HepG2 (cell line): ENCODE measurements around the gene TNS4. TPM values are rescaled to one million over a fixed set of nuclear protein-coding genes. Genes with fewer than 3 reads are reported as not detected.

ENCODE experiments used
- ATAC-seq: fragments of 200-7000 bp; cut with Tn5 transposase; 3 replicates; pipeline ENCODE4 v1.9.1; 2020; ENCODE audit warnings: mild to moderate bottlenecking, moderate library complexity
- BruUV-seq: library from RNA; stranded (reverse); fragments of 400-500 nt; replicated peaks from 2 replicates; lab custom pipeline; 2021; lab: Mats Ljungman, UMichigan
- CTCF ChIA-PET: fragments of 300-600 bp; formaldehyde crosslinking; extraction: SDS; loops from one replicate; lab custom pipeline; 2021; ENCODE audit warnings: low total read pairs, inconsistent platforms, low intra/inter-chr PET ratio; lab: Yijun Ruan, JAX
- POLR2A ChIA-PET: fragments of 350-600 bp; sonication (Branson Sonifier 250); formaldehyde crosslinking; loops from one replicate; lab custom pipeline; 2020; ENCODE audit warnings: antibody characterized with exemption, inconsistent platforms; lab: Yijun Ruan, JAX
- DNase-seq: peaks from one replicate; pipeline ENCODE4 v3.0.0-alpha.2; 2015; ENCODE audit warnings: low spot score
- FAIRE-seq: peaks from 3 replicates; lab custom pipeline; 2011; peaks lifted over from hg19 to GRCh38; lab: Jason Lieb, UNC
- H2AFZ ChIP-seq: one replicate; pipeline ENCODE4 v1.6.1; 2011; ENCODE audit warnings: low read length, inconsistent platforms
- H3K27ac ChIP-seq: fragments of 300-600 bp; 3 replicates; pipeline ENCODE4 v1.8.0; 2011; ENCODE audit warnings: mixed run types, mild to moderate bottlenecking, mixed read lengths, low read length, inconsistent platforms; ENCODE audit not compliant: insufficient read depth; ENCODE audit errors: extremely low read length
- H3K27me3 ChIP-seq, 2 experiments: fragments of 200-600 bp in 1 of 2; 2 replicates in 1 of 2; 3 replicates in 1 of 2; pipeline versions ENCODE4 v1.6.0 to v1.8.0; 2011; ENCODE audit warnings: low read length in 2 of 2, mild to moderate bottlenecking in 2 of 2, moderate library complexity in 2 of 2, inconsistent platforms in 1 of 2; ENCODE audit not compliant: insufficient read depth in 2 of 2, control insufficient read depth in 1 of 2
- H3K36me3 ChIP-seq, 2 experiments: fragments of 200-600 bp in 1 of 2; replicated peaks in 1 of 2; 2 replicates in 1 of 2; 3 replicates in 1 of 2; pipeline versions ENCODE4 v1.5.1 to v1.8.0; 2011; ENCODE audit warnings: low read length in 2 of 2, inconsistent platforms in 1 of 2; ENCODE audit not compliant: insufficient read depth in 2 of 2, control insufficient read depth in 1 of 2
- H3K4me1 ChIP-seq: 2 replicates; pipeline ENCODE4 v1.5.1; 2012; ENCODE audit warnings: low read length, inconsistent platforms; ENCODE audit not compliant: insufficient read depth
- H3K4me2 ChIP-seq: 2 replicates; pipeline ENCODE4 v1.6.0; 2011; ENCODE audit warnings: low read depth, low read length, inconsistent platforms
- H3K4me3 ChIP-seq, 3 experiments: fragments of 200-600 bp in 1 of 3; sonication (generic), shearing (Covaris generic) in 1 of 3; replicated peaks in 1 of 3; 2 replicates each; pipeline ENCODE4 v1.5.1; 2011 to 2016; ENCODE audit warnings: low read length in 3 of 3, inconsistent platforms in 2 of 3, low read depth in 2 of 3, mild to moderate bottlenecking in 2 of 3, control low read depth in 1 of 3, mixed read lengths in 1 of 3; ENCODE audit not compliant: insufficient read depth in 1 of 3
- H3K79me2 ChIP-seq: one replicate; pipeline ENCODE4 v1.6.1; 2011; ENCODE audit warnings: low read length, inconsistent platforms; ENCODE audit not compliant: insufficient read depth
- H3K9ac ChIP-seq: 2 replicates; pipeline ENCODE4 v1.6.0; 2011; ENCODE audit warnings: mild to moderate bottlenecking, low read depth, low read length, inconsistent platforms; ENCODE audit not compliant: insufficient read depth
- H3K9me3 ChIP-seq: 2 replicates; pipeline ENCODE4 v1.5.1; 2012; ENCODE audit warnings: mild to moderate bottlenecking, low read length
- H4K20me1 ChIP-seq: 2 replicates; pipeline ENCODE4 v1.6.0; 2011; ENCODE audit warnings: inconsistent platforms, mild to moderate bottlenecking, low read length, moderate library complexity; ENCODE audit not compliant: insufficient read depth
- FOSL2 ChIP-seq: sonication (generic); formaldehyde crosslinking; IDR thresholded peaks from 2 replicates; pipeline ENCODE4 v1.4.0; 2020; ENCODE audit warnings: missing genetic modification reagents
- FUBP1 ChIP-seq: sonication (generic); formaldehyde crosslinking; IDR thresholded peaks from 2 replicates; pipeline ENCODE4 v1.5.1; 2020; ENCODE audit warnings: missing genetic modification reagents, mild to moderate bottlenecking, borderline replicate concordance
- IRF2 ChIP-seq: IDR thresholded peaks from 2 replicates; pipeline ENCODE4 v1.6.1; 2018; ENCODE audit warnings: missing genetic modification reagents, missing compliant biosample characterization
- MBD4 ChIP-seq: IDR thresholded peaks from 2 replicates; pipeline ENCODE4 v1.6.1; 2012; ENCODE audit warnings: low read length, inconsistent platforms, borderline replicate concordance
- POLR2G ChIP-seq: fragments of 200-400 bp; formaldehyde crosslinking; IDR thresholded peaks from 2 replicates; pipeline ENCODE4 v1.6.1; 2018; ENCODE audit warnings: mild to moderate bottlenecking, low read depth, low read length, moderate library complexity
- SALL2 ChIP-seq: sonication (generic); formaldehyde crosslinking; IDR thresholded peaks from 2 replicates; pipeline ENCODE4 v1.8.1; 2023; ENCODE audit warnings: mild to moderate bottlenecking, missing genetic modification reagents, inconsistent platforms
- SAP130 ChIP-seq: IDR thresholded peaks from 2 replicates; pipeline ENCODE4 v1.6.1; 2016; ENCODE audit warnings: low read depth
- SMAD9 ChIP-seq: sonication (generic); formaldehyde crosslinking; IDR thresholded peaks from 2 replicates; pipeline ENCODE4 v1.5.1; 2020; ENCODE audit warnings: mild to moderate bottlenecking, missing genetic modification reagents
- SMC3 ChIP-seq: IDR thresholded peaks from 2 replicates; pipeline ENCODE4 v1.6.1; 2011; ENCODE audit warnings: low read length, improper control_type of control experiment
- TMF1 ChIP-seq: sonication (generic); formaldehyde crosslinking; IDR thresholded peaks from 2 replicates; pipeline ENCODE4 v1.8.1; 2022; ENCODE audit warnings: low read depth, missing genetic modification reagents
- ZNF619 ChIP-seq: sonication (generic); formaldehyde crosslinking; IDR thresholded peaks from 2 replicates; pipeline ENCODE4 v1.4.0; 2020; ENCODE audit warnings: mild to moderate bottlenecking, missing genetic modification reagents
- ZNF687 ChIP-seq: sonication (generic); formaldehyde crosslinking; IDR thresholded peaks from 2 replicates; pipeline ENCODE4 v1.5.1; 2020; ENCODE audit warnings: mild to moderate bottlenecking, missing genetic modification reagents, moderate library complexity
- ZNF709 ChIP-seq: sonication (generic); formaldehyde crosslinking; IDR thresholded peaks from 2 replicates; pipeline ENCODE4 v1.5.0; 2020; ENCODE audit warnings: mild to moderate bottlenecking, missing genetic modification reagents
- ZNF75D ChIP-seq: sonication (generic); formaldehyde crosslinking; IDR thresholded peaks from 2 replicates; pipeline ENCODE4 v1.8.1; 2023; ENCODE audit warnings: missing genetic modification reagents, mild to moderate bottlenecking, borderline replicate concordance
- ZNF788 ChIP-seq: sonication (generic); formaldehyde crosslinking; IDR thresholded peaks from 2 replicates; pipeline ENCODE4 v1.5.0; 2020; ENCODE audit warnings: mild to moderate bottlenecking, missing genetic modification reagents, borderline replicate concordance
- WGBS: methylation state at CpG from one replicate; pipeline ENCODE4 v1.1.6; 2017; ENCODE audit warnings: low lambda C conversion rate; 5-methylcytosine and 5-hydroxymethylcytosine counted together
- in situ Hi-C: cut with HindIII; loops from 2 replicates; pipeline ENCODE4 v1.10.0; 2017; ENCODE audit warnings: low pct_unique_long_range_greater_than_20kb; ENCODE audit not compliant: extremely low pct_ligation_motif_present
- intact Hi-C: fragments of 100-400 bp; cut with micrococcal nuclease; formaldehyde crosslinking; loops from one replicate; pipeline ENCODE4 v1.10.0; 2022; ENCODE audit not compliant: unreplicated experiment
- polyA plus RNA-seq, 8 experiments: library from polyadenylated mRNA; depleted of rRNA in 3 of 8; stranded (reverse) in 7 of 8; unstranded in 1 of 8; fragments of >200 nt; fragmentation: Illumina TruSeq in 4 of 8; extraction: Trizol in 4 of 8; gene quantifications; 2 replicates each; pipeline versions ENCODE4 v1.2.1 to v1.2.3, GENCODE V29; 2011 to 2016; ENCODE audit warnings: low read depth in 4 of 8, missing spikeins in 1 of 8, mixed read lengths in 1 of 8; ENCODE audit not compliant: insufficient read depth in 1 of 8
- total RNA-seq, 5 experiments: library from RNA; depleted of rRNA; stranded (reverse); fragments of >200 nt; fragmentation: Illumina TruSeq; extraction: Trizol; gene quantifications; 2 replicates each; pipeline ENCODE4 v1.2.3, GENCODE V29; 2016; ENCODE audit warnings: low read depth in 1 of 5

Gene TNS4
- total and polyA plus RNA-seq, 2 of the 13 experiments (the other 11 are each of a cell fraction or from before 2014, with no cell fraction given) = 0.58 to 2.1 TPM

GRCh38 chr17:40501499-40501911 lies at the start of gene TNS4 (continued):
- TF ChIP-seq FUBP1 (no peak), ZNF687 (CRISPR knock-in tag) (peak; percentile 49), SAP130 (peak; percentile 56), ZNF75D (CRISPR knock-in tag) (no peak), POLR2G (0 out of 2 replicates have a peak, but pooled peaks have one; percentile 38), IRF2 (CRISPR knock-in tag) (no peak)

GRCh38 chr17:40550608-40551007 lies 49.2 kb upstream of the TNS4 start:
- 93% methylated on average over 8 of the region's 8 CpGs for whole genome bisulfite sequencing
- CTCF ChIA-PET = interaction anchor here (1.7 kb wide), 1 partner anchor 10 kb away, joined by 8 read pairs; no protein-coding TSS in a partner anchor

More at GRCh38 chr17:40550608-40551007, 49.2 kb upstream of the TNS4 start:
- Histone ChIP-seq H2AFZ (no peak overlapping the region), H3K27me3 (no peaks in the 10 kb centered on the region), H3K36me3 (no peaks in the 10 kb centered on the region), H4K20me1 (no peaks in the 10 kb centered on the region), H3K9me3 (no peaks in the 10 kb centered on the region), H3K4me3 (no peak overlapping the region), H3K9ac (no peak overlapping the region), H3K4me1 (peaks cover 84% of the 10 kb centered on the region), H3K27ac (peak overlapping the region; percentile 85), H3K4me2 (peak overlapping the region; percentile 76; the same call in 1 of the 2 replicates), H3K79me2 (no peaks in the 10 kb centered on the region)
- TF ChIP-seq ZNF619 (CRISPR knock-in tag) (0 out of 2 replicates have a peak, but pooled peaks have one; percentile 12), ZNF709 (no peak), SALL2 (no peak), TMF1 (CRISPR knock-in tag) (no peak), MBD4 (0 out of 2 replicates have a peak, but pooled peaks have one; percentile 26), FOSL2 (CRISPR knock-in tag) (no peak), SMC3 (no peak), ZNF788 (CRISPR knock-in tag) (no peak), SMAD9 (CRISPR knock-in tag) (no peak)
- ATAC-seq = no peak
- BruUV-seq = no TSS peak
- no peak for FAIRE-seq
- POLR2A ChIA-PET = interaction anchor here (0.7 to 4.9 kb wide), 14 partner anchors 10 to 1138 kb away, joined by 3 to 116 read pairs (median 5); partner anchors contain the start of gene EIF1
- in situ Hi-C loops (no loop called here), intact Hi-C loops (no loop called here)
- DNase-seq = no peak
